Measurements from ENCODE around the gene CCDC15.

The CCDC15 gene

GRCh38 chr11:125075900-125076317 lies 121.9 kb downstream of the CCDC15 start:
- no peak overlapping the region for H3K4me3 ChIP-seq (ENCODE audit: low read length)
- DNase-seq = no peak
- H2AFZ ChIP-seq (ENCODE audit: low read length) = no peak overlapping the region
- no peaks in the 10 kb centered on the region for H3K36me3 ChIP-seq (replicated peaks; ENCODE audit: insufficient read depth, low read length)
- no peak overlapping the region for H3K4me2 ChIP-seq (ENCODE audit: low read depth, low read length)
- no peaks in the 10 kb centered on the region for H3K9me3 ChIP-seq (replicated peaks; ENCODE audit: insufficient read depth, low read length)
- H3K4me1 ChIP-seq (ENCODE audit: low read length) = peaks cover 25% of the 10 kb centered on the region
- no peak for TF ChIP-seq EZH2 (optimal IDR thresholded peaks at IDR 0.05; ENCODE audit: low read depth, low read length)
- no peak for TF ChIP-seq CTCF (IDR thresholded peaks at IDR 0.05; ENCODE audit: low read length)
- TF ChIP-seq EZH2phosphoT487 (IDR thresholded peaks at IDR 0.05; ENCODE audit: low read length) = no peak
- H3K9ac ChIP-seq (ENCODE audit: low read length) = no peak overlapping the region
- no peaks in the 10 kb centered on the region for H3K27me3 ChIP-seq (replicated peaks; ENCODE audit: insufficient read depth, low read length)
- no peaks in the 10 kb centered on the region for H4K20me1 ChIP-seq (ENCODE audit: insufficient read depth, low read length)
- H3K79me2 ChIP-seq (ENCODE audit: low read length) = no peaks in the 10 kb centered on the region
- H3F3A ChIP-seq (ENCODE audit: insufficient read depth, low read length) = peaks cover 11% of the 10 kb centered on the region; the same call in 1 of the 2 replicates
- H3K9me2 ChIP-seq (replicated peaks; ENCODE audit: insufficient read depth, low read length) = no peaks in the 10 kb centered on the region
- no peak overlapping the region for H3K27ac ChIP-seq (ENCODE audit: low read length)

- Histone ChIP-seq H3K4me2 (ENCODE audit: low read depth, low read length) (no peak overlapping the region), H3K4me3 (ENCODE audit: low read length) (no peak overlapping the region), H3K9me3 (replicated peaks; ENCODE audit: insufficient read depth, low read length) (no peaks in the 10 kb centered on the region), H4K20me1 (ENCODE audit: insufficient read depth, low read length) (no peaks in the 10 kb centered on the region), H2AFZ (ENCODE audit: low read length) (no peak overlapping the region), H3F3A (ENCODE audit: insufficient read depth, low read length) (peaks cover 11% of the 10 kb centered on the region; the same call in 1 of the 2 replicates), H3K79me2 (ENCODE audit: low read length) (no peaks in the 10 kb centered on the region), H3K27ac (ENCODE audit: low read length) (no peak overlapping the region), H3K36me3 (replicated peaks; ENCODE audit: insufficient read depth, low read length) (no peaks in the 10 kb centered on the region), H3K9me2 (replicated peaks; ENCODE audit: insufficient read depth, low read length) (no peaks in the 10 kb centered on the region), H3K9ac (ENCODE audit: low read length) (no peak overlapping the region), H3K27me3 (replicated peaks; ENCODE audit: insufficient read depth, low read length) (no peaks in the 10 kb centered on the region), H3K4me1 (ENCODE audit: low read length) (peaks cover 20% of the 10 kb centered on the region)
- TF ChIP-seq EZH2phosphoT487 (IDR thresholded peaks at IDR 0.05; ENCODE audit: low read length) = no peak
- TF ChIP-seq EZH2 (optimal IDR thresholded peaks at IDR 0.05; ENCODE audit: low read depth, low read length) = no peak
- no peak for TF ChIP-seq CTCF (IDR thresholded peaks at IDR 0.05; ENCODE audit: low read length)
- no peak for DNase-seq
Observed at GRCh38 chr11:125076378-125076945, 122.5 kb downstream of the CCDC15 start.

GRCh38 chr11:125078016-125078415 lies 124.0 kb downstream of the CCDC15 start:
- no peak overlapping the region for H3K4me3 ChIP-seq (ENCODE audit: low read length)
- no peaks in the 10 kb centered on the region for H3K9me3 ChIP-seq (replicated peaks; ENCODE audit: insufficient read depth, low read length)
- H3K9ac ChIP-seq (ENCODE audit: low read length) = no peak overlapping the region
- peaks cover 4% of the 10 kb centered on the region for H3K4me1 ChIP-seq (ENCODE audit: low read length)
- no peak for DNase-seq
- no peak overlapping the region for H2AFZ ChIP-seq (ENCODE audit: low read length)
- no peak for TF ChIP-seq EZH2 (optimal IDR thresholded peaks at IDR 0.05; ENCODE audit: low read depth, low read length)
- TF ChIP-seq EZH2phosphoT487 (IDR thresholded peaks at IDR 0.05; ENCODE audit: low read length) = no peak
- TF ChIP-seq CTCF (IDR thresholded peaks at IDR 0.05; ENCODE audit: low read length) = no peak
- no peaks in the 10 kb centered on the region for H3K27me3 ChIP-seq (replicated peaks; ENCODE audit: insufficient read depth, low read length)
- H3K79me2 ChIP-seq (ENCODE audit: low read length) = no peaks in the 10 kb centered on the region
- no peaks in the 10 kb centered on the region for H3F3A ChIP-seq (ENCODE audit: insufficient read depth, low read length)
- H3K27ac ChIP-seq (ENCODE audit: low read length) = no peak overlapping the region
- H3K4me2 ChIP-seq (ENCODE audit: low read depth, low read length) = no peak overlapping the region
- H3K36me3 ChIP-seq (replicated peaks; ENCODE audit: insufficient read depth, low read length) = no peaks in the 10 kb centered on the region
- H4K20me1 ChIP-seq (ENCODE audit: insufficient read depth, low read length) = no peaks in the 10 kb centered on the region
- no peaks in the 10 kb centered on the region for H3K9me2 ChIP-seq (replicated peaks; ENCODE audit: insufficient read depth, low read length)
